Endothelial cell of umbilical vein (primary cell): ENCODE measurements around the gene RFC3. TPM values are rescaled to one million over a fixed set of nuclear protein-coding genes. Genes with fewer than 3 reads are reported as not detected.

Source experiments
- BruUV-seq: library from RNA; stranded (reverse); fragments of 400-500 nt; replicated peaks from 2 replicates; lab custom pipeline; 2021; lab: Mats Ljungman, UMichigan
- CTCF ChIA-PET: fragments of 300-600, 350-600 bp; sonication (Branson Sonifier 250); formaldehyde crosslinking; loops from one replicate; lab custom pipeline; 2021; ENCODE audit warnings: antibody characterized with exemption, inconsistent platforms; lab: Charles Lee
- POLR2A ChIA-PET: fragments of 300-600, 350-600 bp; sonication (Branson Sonifier 250); formaldehyde crosslinking; loops from one replicate; lab custom pipeline; 2021; ENCODE audit warnings: antibody characterized with exemption, inconsistent platforms; lab: Charles Lee
- DNase-seq: peaks from one replicate; pipeline ENCODE4 v3.0.0-alpha.2; 2011; ENCODE audit warnings: low read depth, low spot score
- FAIRE-seq: peaks from 2 replicates; lab custom pipeline; 2011; peaks lifted over from hg19 to GRCh38; lab: Jason Lieb, UNC
- H2AFZ ChIP-seq: 2 replicates; pipeline ENCODE4 v1.6.0; 2012; ENCODE audit warnings: low read depth, low read length, control low read depth, inconsistent platforms
- H3K27ac ChIP-seq: 2 replicates; pipeline ENCODE4 v1.5.1; 2011; ENCODE audit warnings: low read depth, mild to moderate bottlenecking, control low read depth, low read length, moderate library complexity; ENCODE audit not compliant: insufficient read depth
- H3K27me3 ChIP-seq, 2 experiments: 2 replicates each; pipeline versions ENCODE4 v1.6.0 to v1.6.1; 2011; ENCODE audit warnings: low read length in 2 of 2, mixed read lengths in 1 of 2; ENCODE audit not compliant: control insufficient read depth in 2 of 2, insufficient read depth in 2 of 2
- H3K36me3 ChIP-seq, 2 experiments: 2 replicates in 1 of 2; 3 replicates in 1 of 2; pipeline ENCODE4 v1.5.1; 2011; ENCODE audit warnings: low read length in 2 of 2, mild to moderate bottlenecking in 1 of 2, moderate library complexity in 1 of 2; ENCODE audit not compliant: control insufficient read depth in 2 of 2, insufficient read depth in 2 of 2; ENCODE audit errors: extremely low read depth in 1 of 2
- H3K4me1 ChIP-seq: 3 replicates; pipeline ENCODE4 v1.5.1; 2011; ENCODE audit warnings: mild to moderate bottlenecking, low read length; ENCODE audit not compliant: control insufficient read depth, insufficient read depth; ENCODE audit errors: extremely low read depth
- H3K4me2 ChIP-seq: 2 replicates; pipeline ENCODE4 v1.6.1; 2011; ENCODE audit warnings: low read length, control low read depth, mixed read lengths; ENCODE audit not compliant: insufficient read depth
- H3K4me3 ChIP-seq, 3 experiments: fragments of 200-600 bp in 1 of 3; sonication (generic), shearing (Covaris generic) in 1 of 3; replicated peaks in 1 of 3; 2 replicates each; pipeline ENCODE4 v1.5.1; 2011 to 2016; ENCODE audit warnings: control low read depth in 3 of 3, low read length in 3 of 3, mild to moderate bottlenecking in 2 of 3, inconsistent platforms in 1 of 3, low read depth in 1 of 3, moderate library complexity in 1 of 3; ENCODE audit not compliant: insufficient read depth in 1 of 3
- H3K79me2 ChIP-seq: 2 replicates; pipeline ENCODE4 v1.6.0; 2012; ENCODE audit warnings: low read length, inconsistent platforms; ENCODE audit not compliant: control insufficient read depth, insufficient read depth
- H3K9ac ChIP-seq: replicated peaks from 2 replicates; pipeline ENCODE3; 2011; ENCODE audit warnings: low read length, control low read depth; ENCODE audit not compliant: insufficient read depth; ENCODE audit errors: extremely low read depth
- H3K9me1 ChIP-seq: replicated peaks from 3 replicates; pipeline ENCODE4 v1.6.0; 2011; ENCODE audit warnings: mild to moderate bottlenecking, low read length; ENCODE audit not compliant: control insufficient read depth, insufficient read depth; ENCODE audit errors: extremely low read depth
- H3K9me3 ChIP-seq: replicated peaks from 2 replicates; pipeline ENCODE4 v1.5.1; 2012; ENCODE audit warnings: low read length, inconsistent platforms; ENCODE audit not compliant: control insufficient read depth, insufficient read depth
- H4K20me1 ChIP-seq: replicated peaks from 2 replicates; pipeline ENCODE3; 2011; ENCODE audit warnings: mild to moderate bottlenecking, low read length; ENCODE audit not compliant: control insufficient read depth, insufficient read depth; ENCODE audit errors: extremely low read depth
- EZH2 ChIP-seq: IDR thresholded peaks from 2 replicates; pipeline ENCODE4 v1.6.1; 2012; ENCODE audit warnings: borderline replicate concordance, low read depth, mild to moderate bottlenecking, moderate library complexity, low read length, inconsistent platforms; ENCODE audit not compliant: severe bottlenecking
- FOS ChIP-seq: IDR thresholded peaks from 2 replicates; pipeline ENCODE4 v1.6.1; 2011; ENCODE audit warnings: mild to moderate bottlenecking, low read length, moderate library complexity, borderline replicate concordance; ENCODE audit not compliant: insufficient read depth
- GATA2 ChIP-seq: IDR thresholded peaks from 2 replicates; pipeline ENCODE4 v1.7.0; 2011; ENCODE audit warnings: low read depth, mild to moderate bottlenecking, moderate library complexity, mixed read lengths, low read length; ENCODE audit not compliant: insufficient read length, insufficient read depth
- JUN ChIP-seq: IDR thresholded peaks from 2 replicates; pipeline ENCODE4 v1.6.1; 2011; ENCODE audit warnings: borderline replicate concordance, low read depth; ENCODE audit not compliant: insufficient read length, insufficient read depth
- MAX ChIP-seq: IDR thresholded peaks from 2 replicates; pipeline ENCODE4 v1.6.1; 2011; ENCODE audit not compliant: insufficient read depth, insufficient read length
- MYC ChIP-seq: IDR thresholded peaks from one replicate; pipeline ENCODE4 v1.6.1; 2011; ENCODE audit warnings: mild to moderate bottlenecking, low read depth, low read length
- POLR2A ChIP-seq: IDR thresholded peaks from 2 replicates; pipeline ENCODE4 v1.6.1; 2012; ENCODE audit warnings: low read depth, mild to moderate bottlenecking, control low read depth, low read length
- POLR2AphosphoS5 ChIP-seq: IDR thresholded peaks from 2 replicates; pipeline ENCODE4 v1.6.1; 2012; ENCODE audit warnings: low read depth, mild to moderate bottlenecking, control low read depth, low read length, moderate library complexity; ENCODE audit not compliant: insufficient read depth
- dilution Hi-C: fragments of 300-500 bp; cut with MboI; formaldehyde crosslinking; loops from one replicate; pipeline ENCODE4 v1.15.0; 2019; ENCODE audit warnings: low sequenced_read_pairs; ENCODE audit not compliant: extremely low pct_ligation_motif_present
- intact Hi-C: fragments of 100-400 bp; cut with micrococcal nuclease; formaldehyde crosslinking; loops from one replicate; pipeline ENCODE4 v1.10.0; 2022
- polyA plus RNA-seq, 4 experiments: library from polyadenylated mRNA; depleted of rRNA in 3 of 4; stranded (reverse) in 3 of 4; unstranded in 1 of 4; fragments of >200 nt; gene quantifications; 2 replicates each; pipeline versions ENCODE4 v1.2.1 to v1.2.3, GENCODE V29; 2011 to 2012; ENCODE audit warnings: missing spikeins in 1 of 4
- total RNA-seq: library from RNA; stranded (reverse); gene quantifications from 2 replicates; pipeline ENCODE4 v1.2.3, GENCODE V29; 2021
- TF ChIP-seq, protein P1 (sequence below), 2 donors: IDR thresholded peaks; 1 replicate in 1 of 2; 2 replicates in 1 of 2; pipeline ENCODE4 v1.5.1; 2011; ENCODE audit warnings: low read length in 2 of 2, mild to moderate bottlenecking in 2 of 2, moderate library complexity in 2 of 2, control low read depth in 1 of 2, inconsistent platforms in 1 of 2, low read depth in 1 of 2; ENCODE audit not compliant: insufficient read depth in 1 of 2; ENCODE audit errors: extremely low read depth in 1 of 2

The RFC3 gene
- total and polyA plus RNA-seq, 2 donors (not counting 3 experiments of a cell fraction or from before 2014, with no cell fraction given), result 7.3 to 17.9 TPM

DNA sequence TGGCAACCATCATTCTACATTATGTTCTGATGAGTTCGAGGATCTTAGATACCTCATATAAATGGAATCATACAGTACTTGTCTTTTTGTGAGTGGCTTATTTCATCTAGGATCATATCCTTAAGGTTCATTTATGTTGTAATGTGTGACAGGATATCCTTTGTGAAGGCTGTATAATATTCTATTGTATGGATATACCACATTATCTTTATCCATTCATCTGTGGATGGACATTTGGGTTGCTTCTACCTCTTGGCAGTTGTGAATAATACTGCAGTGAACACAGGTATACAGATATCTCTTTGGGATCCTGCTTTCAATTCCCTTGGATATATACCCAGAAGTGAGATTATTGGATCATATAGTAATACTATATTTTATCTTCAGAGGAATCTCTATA, 33.2 kb upstream of the RFC3 start:
- Histone ChIP-seq H3K9me1 (no peaks in the 10 kb centered on the region), H3K4me2 (no peak overlapping the region), H3K27me3 (peaks cover 0 to 2% of the 10 kb centered on the region in 2 experiments), H3K27ac (no peak overlapping the region), H3K79me2 (no peaks in the 10 kb centered on the region), H3K36me3 (no peaks in the 10 kb centered on the region), H4K20me1 (no peaks in the 10 kb centered on the region), H3K4me1 (no peaks in the 10 kb centered on the region), H3K9ac (no peak overlapping the region), H3K9me3 (no peaks in the 10 kb centered on the region), H3K4me3 (no peak overlapping the region), H2AFZ (no peak overlapping the region)
- dilution Hi-C loops, result no loop called here
- no peak for DNase-seq
- POLR2A ChIA-PET, result no interaction called here
- TF ChIP-seq POLR2AphosphoS5 (no peak), MYC (no peak), POLR2A (no peak), MAX (no peak), EZH2 (no peak), GATA2 (no peak), JUN (no peak), FOS (no peak)
- TF ChIP-seq, protein P1, sequence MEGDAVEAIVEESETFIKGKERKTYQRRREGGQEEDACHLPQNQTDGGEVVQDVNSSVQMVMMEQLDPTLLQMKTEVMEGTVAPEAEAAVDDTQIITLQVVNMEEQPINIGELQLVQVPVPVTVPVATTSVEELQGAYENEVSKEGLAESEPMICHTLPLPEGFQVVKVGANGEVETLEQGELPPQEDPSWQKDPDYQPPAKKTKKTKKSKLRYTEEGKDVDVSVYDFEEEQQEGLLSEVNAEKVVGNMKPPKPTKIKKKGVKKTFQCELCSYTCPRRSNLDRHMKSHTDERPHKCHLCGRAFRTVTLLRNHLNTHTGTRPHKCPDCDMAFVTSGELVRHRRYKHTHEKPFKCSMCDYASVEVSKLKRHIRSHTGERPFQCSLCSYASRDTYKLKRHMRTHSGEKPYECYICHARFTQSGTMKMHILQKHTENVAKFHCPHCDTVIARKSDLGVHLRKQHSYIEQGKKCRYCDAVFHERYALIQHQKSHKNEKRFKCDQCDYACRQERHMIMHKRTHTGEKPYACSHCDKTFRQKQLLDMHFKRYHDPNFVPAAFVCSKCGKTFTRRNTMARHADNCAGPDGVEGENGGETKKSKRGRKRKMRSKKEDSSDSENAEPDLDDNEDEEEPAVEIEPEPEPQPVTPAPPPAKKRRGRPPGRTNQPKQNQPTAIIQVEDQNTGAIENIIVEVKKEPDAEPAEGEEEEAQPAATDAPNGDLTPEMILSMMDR (IDR thresholded peaks at IDR 0.05; ENCODE audit: extremely low read depth in 1 of 2, insufficient read depth in 1 of 2, low read depth in 1 of 2, low read length in 2 of 2), result no peak
- no peak for FAIRE-seq
- CTCF ChIA-PET, result interaction anchor here (3.3 kb wide), 1 partner anchor 16 kb away, joined by 15 read pairs; no protein-coding TSS in a partner anchor
- intact Hi-C loops, result no loop called here
- no TSS peak for BruUV-seq
